RWPE2 (cell line): ENCODE measurements around the gene SFMBT2.
A peak's percentile ranks its signal among the peaks of the same experiment; 100 is the strongest.

Experiments
- ATAC-seq: fragments of 200-7000 bp; cut with Tn5 transposase; 3 replicates; pipeline ENCODE4 v1.9.1; 2021; ENCODE audit warnings: low read depth
- DNase-seq: peaks from one replicate; pipeline ENCODE4 v3.0.0-alpha.2; 2020; ENCODE audit warnings: low spot score
- H3K27ac ChIP-seq: fragments of 450-650 bp; 2 replicates; pipeline ENCODE4 v1.5.1; 2017; ENCODE audit warnings: mild to moderate bottlenecking; ENCODE audit not compliant: poor library complexity, severe bottlenecking
- H3K27me3 ChIP-seq: fragments of 250-450 bp; sonication (Bioruptor Pico); 2 replicates; pipeline ENCODE4 v1.5.1; 2021; ENCODE audit warnings: mild to moderate bottlenecking, moderate library complexity; ENCODE audit not compliant: insufficient read depth, poor library complexity, severe bottlenecking
- H3K36me3 ChIP-seq: fragments of 250-450 bp; sonication (Bioruptor Pico); 2 replicates; pipeline ENCODE4 v1.5.1; 2020; ENCODE audit warnings: low read depth, mild to moderate bottlenecking, moderate library complexity
- H3K4me1 ChIP-seq: fragments of 250-450 bp; sonication (Bioruptor Pico); 2 replicates; pipeline ENCODE4 v1.5.1; 2021; ENCODE audit warnings: mild to moderate bottlenecking, moderate library complexity; ENCODE audit not compliant: insufficient read depth, poor library complexity, severe bottlenecking
- H3K4me3 ChIP-seq: fragments of 250-450 bp; sonication (Bioruptor Pico); 2 replicates; pipeline ENCODE4 v1.5.1; 2021; ENCODE audit warnings: mild to moderate bottlenecking, moderate library complexity; ENCODE audit not compliant: severe bottlenecking
- H3K9me3 ChIP-seq: fragments of 250-450 bp; sonication (Bioruptor Pico); 2 replicates; pipeline ENCODE4 v1.5.1; 2021; ENCODE audit warnings: mild to moderate bottlenecking, moderate library complexity; ENCODE audit not compliant: severe bottlenecking
- TF ChIP-seq, protein P1 (sequence below): fragments of 450-650 bp; IDR thresholded peaks from one replicate; pipeline ENCODE4 v1.5.1; 2017; ENCODE audit warnings: mild to moderate bottlenecking, moderate library complexity; ENCODE audit not compliant: poor library complexity, severe bottlenecking

Gene SFMBT2

GRCh38 chr10:7117806-7118674 lies 292.8 kb downstream of the SFMBT2 start:
- Histone ChIP-seq H3K4me3 (no peak overlapping the region), H3K27me3 (peaks cover 4% of the 10 kb centered on the region), H3K27ac (no peak overlapping the region), H3K4me1 (no peaks in the 10 kb centered on the region), H3K36me3 (no peaks in the 10 kb centered on the region), H3K9me3 (no peaks in the 10 kb centered on the region)
- DNase-seq (no peak), ATAC-seq (no peak)
- TF ChIP-seq, protein P1, sequence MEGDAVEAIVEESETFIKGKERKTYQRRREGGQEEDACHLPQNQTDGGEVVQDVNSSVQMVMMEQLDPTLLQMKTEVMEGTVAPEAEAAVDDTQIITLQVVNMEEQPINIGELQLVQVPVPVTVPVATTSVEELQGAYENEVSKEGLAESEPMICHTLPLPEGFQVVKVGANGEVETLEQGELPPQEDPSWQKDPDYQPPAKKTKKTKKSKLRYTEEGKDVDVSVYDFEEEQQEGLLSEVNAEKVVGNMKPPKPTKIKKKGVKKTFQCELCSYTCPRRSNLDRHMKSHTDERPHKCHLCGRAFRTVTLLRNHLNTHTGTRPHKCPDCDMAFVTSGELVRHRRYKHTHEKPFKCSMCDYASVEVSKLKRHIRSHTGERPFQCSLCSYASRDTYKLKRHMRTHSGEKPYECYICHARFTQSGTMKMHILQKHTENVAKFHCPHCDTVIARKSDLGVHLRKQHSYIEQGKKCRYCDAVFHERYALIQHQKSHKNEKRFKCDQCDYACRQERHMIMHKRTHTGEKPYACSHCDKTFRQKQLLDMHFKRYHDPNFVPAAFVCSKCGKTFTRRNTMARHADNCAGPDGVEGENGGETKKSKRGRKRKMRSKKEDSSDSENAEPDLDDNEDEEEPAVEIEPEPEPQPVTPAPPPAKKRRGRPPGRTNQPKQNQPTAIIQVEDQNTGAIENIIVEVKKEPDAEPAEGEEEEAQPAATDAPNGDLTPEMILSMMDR = no peak

DNA sequence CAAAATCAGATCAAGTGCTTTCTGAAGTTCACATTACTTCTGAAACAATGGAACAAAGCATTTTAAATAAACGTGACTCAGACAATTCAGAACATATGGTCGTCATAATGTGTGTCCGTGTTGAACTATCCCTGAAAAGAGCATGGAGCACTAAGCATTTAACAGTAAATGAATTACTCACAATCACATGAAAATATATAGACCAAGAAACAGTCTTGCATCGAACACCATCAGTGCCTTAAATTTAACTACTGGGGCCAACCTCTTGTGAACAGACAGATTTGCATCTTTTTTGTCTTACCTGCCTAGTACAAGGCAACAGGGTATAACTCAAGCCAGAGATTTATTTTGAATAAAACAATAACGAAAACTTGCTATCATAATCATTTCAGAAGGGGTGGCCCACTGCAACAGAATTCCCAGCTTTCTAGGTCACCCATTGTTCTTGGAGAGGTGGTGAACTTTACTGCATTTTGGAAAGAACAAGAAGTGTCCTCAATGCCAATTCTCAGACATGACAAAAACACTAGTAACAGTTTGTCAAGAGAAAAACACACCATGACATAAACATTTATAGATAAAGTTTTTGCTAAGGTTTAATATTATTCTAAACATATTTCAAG lies 293.5 kb downstream of the SFMBT2 start:
- ATAC-seq (no peak), DNase-seq (no peak)
- no peaks in the 10 kb centered on the region for H3K36me3 ChIP-seq

GRCh38 chr10:7111561-7111960 lies 299.3 kb downstream of the SFMBT2 start:
- no peaks in the 10 kb centered on the region for H3K36me3 ChIP-seq
- H3K27ac ChIP-seq = peak overlapping the region; percentile 15
- peaks cover 7% of the 10 kb centered on the region for H3K4me1 ChIP-seq
- TF ChIP-seq, protein P1 = peak; percentile 20
- no peaks in the 10 kb centered on the region for H3K9me3 ChIP-seq
- no peaks in the 10 kb centered on the region for H3K27me3 ChIP-seq
- DNase-seq (no peak), ATAC-seq (peak; percentile 67)
- H3K4me3 ChIP-seq = no peak overlapping the region

More for the DNA sequence above, 293.5 kb downstream of the SFMBT2 start:
- Histone ChIP-seq H3K27me3 (peaks cover 4% of the 10 kb centered on the region), H3K4me1 (no peaks in the 10 kb centered on the region), H3K27ac (no peak overlapping the region), H3K9me3 (no peaks in the 10 kb centered on the region), H3K4me3 (no peak overlapping the region)
- TF ChIP-seq, protein P1 = no peak

- TF ChIP-seq, protein P1 = no peak
- Histone ChIP-seq H3K27me3 (no peaks in the 10 kb centered on the region), H3K4me1 (peaks cover 7% of the 10 kb centered on the region), H3K9me3 (no peaks in the 10 kb centered on the region), H3K27ac (peak overlapping the region; percentile 15), H3K4me3 (no peak overlapping the region), H3K36me3 (no peaks in the 10 kb centered on the region)
- no peak for DNase-seq
- ATAC-seq = no peak
Measured at GRCh38 chr10:7111089-7111488, 299.7 kb downstream of the SFMBT2 start.
